GM23338 (cell line): ENCODE results near the gene SUMF1.

ENCODE experiments used
- CTCF ChIP-seq, 2 experiments: fragments of 200-600 bp in 1 of 2; sonication (generic) in 1 of 2; conservative IDR thresholded peaks; 2 replicates each; pipeline versions ENCODE4 v1.5.1 to v1.6.1; 2016 to 2017; ENCODE audit warnings: antibody characterized with exemption in 2 of 2, low read depth in 2 of 2, mild to moderate bottlenecking in 2 of 2, moderate library complexity in 1 of 2
- POLR2AphosphoS5 ChIP-seq: IDR thresholded peaks from 2 replicates; pipeline ENCODE4 v1.6.1; 2016; ENCODE audit warnings: antibody characterized with exemption, low read depth

GRCh38 chr3:4395448-4395847 lies 71.6 kb downstream of the SUMF1 start:
- TF ChIP-seq POLR2AphosphoS5, result no peak
- TF ChIP-seq CTCF (conservative IDR thresholded peaks at IDR 0.05; ENCODE audit: low read depth in 2 of 2), result no peak
